Mesenchymal stem cell (in vitro differentiated cells and primary cell): ENCODE data around the gene STATH.

Experiments used
- DNase-seq: peaks from one replicate; pipeline ENCODE4 v3.0.0-alpha.2; 2013
- H2AFZ ChIP-seq: one replicate; pipeline ENCODE4 v1.6.1; 2013; ENCODE audit warnings: low read depth, mild to moderate bottlenecking, control low read depth, inconsistent platforms, low read length, moderate library complexity
- H2AK5ac ChIP-seq: 2 replicates; pipeline ENCODE4 v1.6.1; 2013; ENCODE audit warnings: low read length, moderate library complexity, mild to moderate bottlenecking, inconsistent platforms; ENCODE audit not compliant: severe bottlenecking
- H2BK120ac ChIP-seq: one replicate; pipeline ENCODE4 v1.6.1; 2013; ENCODE audit warnings: low read depth, mild to moderate bottlenecking, inconsistent platforms, low read length, moderate library complexity
- H2BK12ac ChIP-seq, 2 experiments: one replicate each; pipeline ENCODE4 v1.6.1; 2013; ENCODE audit warnings: inconsistent platforms in 2 of 2, low read length in 2 of 2, mild to moderate bottlenecking in 2 of 2, moderate library complexity in 2 of 2, control low read depth in 1 of 2
- H2BK15ac ChIP-seq: one replicate; pipeline ENCODE4 v1.6.1; 2013; ENCODE audit warnings: mild to moderate bottlenecking, low read depth, inconsistent platforms; ENCODE audit not compliant: poor library complexity, severe bottlenecking
- H2BK5ac ChIP-seq: 2 replicates; pipeline ENCODE4 v1.6.1; 2013; ENCODE audit warnings: low read depth, mild to moderate bottlenecking, low read length, control low read depth, inconsistent platforms; ENCODE audit not compliant: poor library complexity, severe bottlenecking
- H3K14ac ChIP-seq, 2 experiments: one replicate each; pipeline ENCODE4 v1.6.1; 2013; ENCODE audit warnings: inconsistent platforms in 2 of 2, low read length in 2 of 2, control low read depth in 1 of 2, mild to moderate bottlenecking in 1 of 2, moderate library complexity in 1 of 2
- H3K18ac ChIP-seq, 2 experiments: one replicate each; pipeline ENCODE4 v1.6.1; 2013; ENCODE audit warnings: inconsistent platforms in 2 of 2, low read length in 2 of 2, control low read depth in 1 of 2, low read depth in 1 of 2, mild to moderate bottlenecking in 1 of 2
- H3K23ac ChIP-seq, 2 experiments: one replicate each; pipeline ENCODE4 v1.6.1; 2013; ENCODE audit warnings: inconsistent platforms in 2 of 2, low read length in 2 of 2, mild to moderate bottlenecking in 2 of 2, moderate library complexity in 2 of 2, control low read depth in 1 of 2
- H3K27ac ChIP-seq: 2 replicates; pipeline ENCODE4 v1.5.1; 2013; ENCODE audit warnings: mild to moderate bottlenecking, moderate library complexity, low read length, control low read depth, inconsistent platforms; ENCODE audit not compliant: poor library complexity, severe bottlenecking
- H3K27me3 ChIP-seq, 2 experiments: 2 replicates each; pipeline versions ENCODE4 v1.6.1 to v1.7.0; 2013; ENCODE audit warnings: low read length in 2 of 2, mild to moderate bottlenecking in 2 of 2, moderate library complexity in 2 of 2, control low read depth in 1 of 2, inconsistent platforms in 1 of 2; ENCODE audit not compliant: control insufficient read depth in 1 of 2, insufficient read depth in 1 of 2
- H3K36me3 ChIP-seq, 2 experiments: 2 replicates each; pipeline versions ENCODE4 v1.6.1 to v1.7.0; 2013; ENCODE audit warnings: low read length in 2 of 2, control low read depth in 1 of 2, inconsistent platforms in 1 of 2, low read depth in 1 of 2, mild to moderate bottlenecking in 1 of 2; ENCODE audit not compliant: insufficient read depth in 2 of 2, control insufficient read depth in 1 of 2
- H3K4ac ChIP-seq, 2 experiments: one replicate each; pipeline ENCODE4 v1.6.1; 2013; ENCODE audit warnings: inconsistent platforms in 2 of 2, low read length in 2 of 2, mild to moderate bottlenecking in 2 of 2, moderate library complexity in 2 of 2, control low read depth in 1 of 2, low read depth in 1 of 2
- H3K4me1 ChIP-seq: 2 replicates; pipeline ENCODE4 v1.6.1; 2013; ENCODE audit warnings: low read depth, low read length, control low read depth; ENCODE audit not compliant: control insufficient read depth, insufficient read depth
- H3K4me2 ChIP-seq: 2 replicates; pipeline ENCODE4 v1.6.1; 2013; ENCODE audit warnings: low read length, mild to moderate bottlenecking, inconsistent platforms; ENCODE audit not compliant: poor library complexity, severe bottlenecking
- H3K4me3 ChIP-seq, 2 experiments: 2 replicates each; pipeline versions ENCODE4 v1.5.1 to v1.7.0; 2013; ENCODE audit warnings: low read length in 2 of 2, mild to moderate bottlenecking in 2 of 2, control low read depth in 1 of 2, low read depth in 1 of 2; ENCODE audit not compliant: insufficient read depth in 1 of 2
- H3K79me1 ChIP-seq: replicated peaks from 2 replicates; pipeline ENCODE4 v1.6.1; 2013; ENCODE audit warnings: mild to moderate bottlenecking, control low read depth, low read length, inconsistent platforms; ENCODE audit not compliant: poor library complexity, severe bottlenecking
- H3K9ac ChIP-seq: 2 replicates; pipeline ENCODE4 v1.7.0; 2013; ENCODE audit warnings: mild to moderate bottlenecking, low read length, moderate library complexity
- H3K9me3 ChIP-seq: 2 replicates; pipeline ENCODE4 v1.7.0; 2013; ENCODE audit warnings: mild to moderate bottlenecking, low read length; ENCODE audit not compliant: control insufficient read depth
- H4K8ac ChIP-seq: one replicate; pipeline ENCODE4 v1.6.1; 2013; ENCODE audit warnings: inconsistent platforms, mild to moderate bottlenecking, low read length, moderate library complexity
- H4K91ac ChIP-seq: one replicate; pipeline ENCODE4 v1.6.1; 2013; ENCODE audit warnings: mild to moderate bottlenecking, low read length, inconsistent platforms
- WGBS: methylation state at CpG from one replicate; pipeline ENCODE4 v1.1.7; 2013; ENCODE audit warnings: mixed read lengths; 5-methylcytosine and 5-hydroxymethylcytosine counted together

Gene STATH

GRCh38 chr4:69986663-69987062, 9.1 kb upstream of the STATH start:
- Histone ChIP-seq H2BK120ac (no peak overlapping the region), H3K4ac (no peak overlapping the region), H3K27me3 (no peaks in the 10 kb centered on the region), H3K27ac (no peak overlapping the region), H3K18ac (no peak overlapping the region), H3K4me1 (peaks cover 3% of the 10 kb centered on the region), H3K4me2 (no peak overlapping the region), H3K9me3 (no peaks in the 10 kb centered on the region), H3K9ac (no peak overlapping the region), H4K8ac (no peak overlapping the region), H2BK12ac (no peak overlapping the region), H3K23ac (no peak overlapping the region), H2BK5ac (no peak overlapping the region), H3K79me1 (no peaks in the 10 kb centered on the region), H2AFZ (no peak overlapping the region), H3K36me3 (no peaks in the 10 kb centered on the region), H3K14ac (no peak overlapping the region), H3K4me3 (no peak overlapping the region), H2BK15ac (no peak overlapping the region), H2AK5ac (no peak overlapping the region), H4K91ac (no peak overlapping the region)
- DNase-seq: no peak
- no CpG with 5 or more reads among the region's 1 CpG for WGBS

GRCh38 chr4:69991016-69991415, 4.8 kb upstream of the STATH start:
- H2BK120ac ChIP-seq: no peak overlapping the region

GRCh38 chr4:69994782-69995181, 984 bp upstream of the STATH start:
- Histone ChIP-seq H3K9ac (no peak overlapping the region), H3K18ac (no peak overlapping the region), H2AFZ (no peak overlapping the region), H2BK15ac (no peak overlapping the region), H3K4ac (no peak overlapping the region), H2BK12ac (no peak overlapping the region), H3K4me3 (no peak overlapping the region), H3K9me3 (no peaks in the 10 kb centered on the region), H3K4me1 (no peaks in the 10 kb centered on the region), H3K4me2 (no peak overlapping the region), H3K23ac (no peak overlapping the region), H3K36me3 (no peaks in the 10 kb centered on the region), H3K27me3 (no peaks in the 10 kb centered on the region), H3K14ac (no peak overlapping the region), H4K91ac (no peak overlapping the region), H2BK5ac (no peak overlapping the region), H2AK5ac (no peak overlapping the region), H4K8ac (no peak overlapping the region), H3K27ac (no peak overlapping the region), H2BK120ac (no peak overlapping the region), H3K79me1 (no peaks in the 10 kb centered on the region)
- DNase-seq: no peak
- WGBS: 89% methylated on average over 4 of the region's 5 CpGs

More at GRCh38 chr4:69991016-69991415, 4.8 kb upstream of the STATH start:
- H2AK5ac ChIP-seq: no peak overlapping the region
- H3K27ac ChIP-seq: no peak overlapping the region
- H3K4me2 ChIP-seq: no peak overlapping the region
- DNase-seq: no peak
- H3K4me3 ChIP-seq: no peak overlapping the region
- H3K18ac ChIP-seq: no peak overlapping the region
- no peaks in the 10 kb centered on the region for H3K27me3 ChIP-seq
- WGBS: 98% methylated on average over 4 of the region's 4 CpGs
- H3K9ac ChIP-seq: no peak overlapping the region
- no peak overlapping the region for H2BK15ac ChIP-seq
- H2BK5ac ChIP-seq: no peak overlapping the region
- no peak overlapping the region for H4K91ac ChIP-seq
- no peak overlapping the region for H2AFZ ChIP-seq
- no peak overlapping the region for H4K8ac ChIP-seq
- H3K79me1 ChIP-seq: no peaks in the 10 kb centered on the region
- no peak overlapping the region for H3K14ac ChIP-seq
- H3K4ac ChIP-seq: no peak overlapping the region
- H3K4me1 ChIP-seq: no peaks in the 10 kb centered on the region
- H3K36me3 ChIP-seq: no peaks in the 10 kb centered on the region
- H2BK12ac ChIP-seq: no peak overlapping the region
- no peak overlapping the region for H3K23ac ChIP-seq
- H3K9me3 ChIP-seq: no peaks in the 10 kb centered on the region

- no peak for DNase-seq
- Histone ChIP-seq H2BK5ac (no peak overlapping the region), H4K8ac (no peak overlapping the region), H2AK5ac (no peak overlapping the region), H3K4me2 (no peak overlapping the region), H3K9ac (peak overlapping the region; percentile 42), H3K36me3 (no peaks in the 10 kb centered on the region), H3K14ac (no peak overlapping the region), H3K4me1 (no peaks in the 10 kb centered on the region), H3K9me3 (no peaks in the 10 kb centered on the region), H2BK15ac (no peak overlapping the region), H3K23ac (no peak overlapping the region), H4K91ac (no peak overlapping the region), H3K27ac (no peak overlapping the region), H3K27me3 (no peaks in the 10 kb centered on the region), H2AFZ (no peak overlapping the region), H2BK120ac (no peak overlapping the region), H3K4ac (no peak overlapping the region), H2BK12ac (no peak overlapping the region), H3K79me1 (no peaks in the 10 kb centered on the region), H3K4me3 (peak overlapping the region in 1 of 2 experiments; percentile 45), H3K18ac (no peak overlapping the region)
- WGBS: no CpG with 5 or more reads among the region's 3 CpGs
Measured at GRCh38 chr4:69999420-69999819, 3.7 kb downstream of the STATH start.
